ENCODE measurements around the gene BARHL1.

The BARHL1 gene

GRCh38 chr9:132610661-132611060 lies 28.3 kb downstream of the BARHL1 start:
- no peak for DNase-seq

DNA sequence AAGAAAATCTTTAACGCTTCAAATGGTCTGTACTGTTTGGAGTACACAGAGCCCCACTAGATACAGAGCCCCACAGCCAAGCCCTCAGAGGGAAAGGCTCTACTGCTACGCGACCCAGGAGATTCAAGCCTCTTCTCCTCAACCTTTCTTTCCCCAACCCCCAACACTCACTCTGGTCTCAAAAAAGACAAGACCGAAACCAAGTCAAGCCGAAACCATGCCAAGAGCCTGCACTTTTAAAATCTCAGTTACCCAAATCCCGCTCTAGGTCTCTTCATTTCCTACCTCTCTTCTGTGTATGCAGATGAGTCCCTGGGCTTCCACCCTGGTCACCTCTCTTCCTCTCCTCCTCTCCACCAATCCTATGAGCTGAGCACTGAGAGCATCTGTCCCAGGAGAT lies 31.9 kb downstream of the BARHL1 start:
- no peak for DNase-seq

- no peak for DNase-seq
These were observed 33.4 kb downstream of the BARHL1 start for GRCh38 chr9:132615774-132616173.

GRCh38 chr9:132616725-132617124 lies 34.3 kb downstream of the BARHL1 start:
- no peak for DNase-seq

DNA sequence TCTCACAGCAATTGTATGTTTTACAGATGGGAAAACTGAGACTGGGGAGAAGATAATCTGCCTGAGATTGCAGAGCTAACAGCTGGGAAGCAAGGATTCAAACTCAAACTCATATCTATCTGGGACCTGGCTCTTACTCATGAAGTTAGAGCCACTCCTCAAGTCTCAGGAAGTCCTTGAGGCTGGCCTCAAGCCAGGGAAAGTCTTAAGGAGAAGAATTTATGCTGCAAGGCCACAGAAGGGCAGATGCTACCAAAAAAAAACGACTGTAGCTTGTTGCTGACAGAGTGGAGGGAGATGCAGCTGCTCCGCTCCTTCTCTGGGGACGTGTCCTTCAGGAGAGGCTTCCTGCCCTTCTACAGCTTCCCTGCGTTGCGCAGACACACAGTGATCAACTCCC lies 39.8 kb downstream of the BARHL1 start:
- no peak for DNase-seq

- DNase-seq: no peak
These were observed 43.9 kb downstream of the BARHL1 start for GRCh38 chr9:132626285-132626684.

DNA sequence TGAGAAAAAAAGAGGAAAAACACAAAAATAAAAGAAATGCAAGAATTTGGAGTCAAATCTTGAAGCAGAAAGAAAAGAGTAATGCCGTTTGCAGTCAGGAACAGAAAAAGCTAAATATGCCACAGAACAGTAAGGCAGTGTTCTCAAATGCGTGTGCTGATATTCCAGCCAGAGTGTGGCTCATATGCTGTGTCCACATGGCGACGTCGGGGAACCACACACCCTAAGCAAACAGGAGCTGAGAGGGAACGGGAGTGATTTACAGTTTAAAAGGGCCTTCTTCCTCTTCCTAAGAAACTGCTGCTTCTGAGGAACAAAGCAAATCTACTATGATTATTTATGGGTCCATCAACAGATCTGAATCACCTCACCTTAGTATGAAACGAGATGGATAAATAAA lies 44.7 kb downstream of the BARHL1 start:
- no peak for DNase-seq

DNA sequence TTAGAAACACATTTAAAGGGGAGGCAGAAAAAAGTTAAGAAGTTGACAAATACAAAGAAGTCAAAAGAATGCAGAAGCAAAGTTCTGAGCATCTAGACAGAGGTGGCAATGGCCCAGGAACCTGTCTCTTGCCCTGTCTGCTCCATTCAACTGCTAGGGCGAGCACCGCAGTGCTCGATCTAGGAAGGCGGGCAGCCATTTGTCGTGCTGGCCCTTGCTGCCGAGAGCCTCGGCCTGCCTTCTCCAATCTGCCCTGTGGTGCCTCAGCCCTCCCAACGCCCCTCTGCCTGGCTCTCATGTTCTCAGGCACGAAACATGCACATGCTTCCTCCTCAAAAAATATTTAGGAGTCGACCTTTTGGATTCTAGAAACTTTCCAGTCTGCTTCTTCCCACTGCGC lies 45.2 kb downstream of the BARHL1 start:
- DNase-seq: no peak

- no peak for DNase-seq
These were observed 46.3 kb downstream of the BARHL1 start for GRCh38 chr9:132628746-132629145.

- no peak for DNase-seq
These were observed 47.7 kb downstream of the BARHL1 start for GRCh38 chr9:132630116-132630515.

DNA sequence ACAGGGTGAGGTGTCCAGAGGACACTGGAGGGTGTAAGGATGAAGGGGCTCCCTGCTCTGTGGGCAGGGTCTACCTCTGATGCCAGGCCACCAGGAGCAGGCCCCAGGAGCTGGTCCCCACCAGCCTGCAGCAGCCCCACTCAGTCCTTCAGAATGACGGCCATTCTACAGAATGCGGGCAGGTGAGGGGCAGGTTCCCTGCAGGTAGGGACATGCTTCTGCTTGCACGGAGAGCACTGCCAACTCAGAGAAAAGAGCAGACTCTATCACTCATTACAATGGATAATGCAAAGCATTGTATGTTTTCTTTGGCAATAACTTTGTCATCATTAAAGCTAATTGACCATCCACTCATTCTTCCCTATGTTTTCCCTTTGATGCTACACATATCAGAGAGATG lies 48.4 kb downstream of the BARHL1 start:
- DNase-seq: no peak

- DNase-seq: no peak
These were observed 48.9 kb downstream of the BARHL1 start for GRCh38 chr9:132631280-132631679.

DNA sequence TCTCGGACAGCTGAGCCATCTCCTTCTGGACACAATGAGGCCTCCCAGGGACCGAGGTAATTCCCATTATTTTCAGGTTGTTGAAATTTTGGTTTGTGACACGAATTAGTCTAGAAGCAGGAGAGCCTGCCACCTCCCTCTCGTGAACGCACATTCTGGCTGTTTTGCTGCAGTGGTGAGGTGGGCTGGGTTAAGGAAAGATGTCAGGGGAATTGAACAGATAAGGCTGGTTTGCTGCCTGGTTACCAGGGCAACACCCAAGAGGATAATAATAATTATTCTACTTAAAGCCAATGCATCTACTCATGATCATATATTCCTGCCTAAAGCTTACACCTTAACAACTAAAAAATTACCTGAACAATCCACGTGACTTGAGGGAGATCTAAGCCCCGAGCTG lies 49.3 kb downstream of the BARHL1 start:
- no peak for DNase-seq

DNA sequence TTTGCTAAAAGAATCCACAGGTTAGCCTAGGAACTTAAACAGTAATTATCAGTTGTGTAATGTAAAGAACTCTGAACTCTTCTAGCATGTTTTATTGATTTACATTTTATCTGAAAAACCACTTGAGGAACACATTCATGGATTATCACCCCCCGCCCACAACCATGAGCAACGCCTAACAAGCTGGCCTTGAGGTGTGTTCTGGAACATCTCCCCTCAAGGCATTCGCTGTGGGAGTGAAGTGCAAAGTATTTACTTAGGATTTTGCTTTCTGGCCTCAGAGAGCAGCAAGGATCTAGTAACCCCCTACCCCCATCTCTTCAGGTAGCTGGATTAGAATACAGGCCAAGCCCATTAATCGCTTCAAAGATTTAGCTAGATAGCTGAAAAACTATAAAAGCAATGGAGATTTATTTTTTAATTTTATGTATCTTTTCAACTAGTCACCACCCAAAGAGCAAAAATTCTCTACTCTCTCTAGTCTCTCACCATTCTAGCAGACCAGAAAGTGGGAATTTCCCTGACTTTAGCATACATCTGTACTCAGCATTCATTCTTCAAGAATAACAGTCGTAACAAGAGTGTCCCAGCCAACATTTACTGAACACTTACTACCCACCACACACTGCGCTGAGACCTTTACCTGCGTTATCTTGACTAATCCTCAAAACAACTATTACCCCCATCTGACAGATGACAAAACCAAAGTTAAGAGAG lies 50.2 kb downstream of the BARHL1 start:
- DNase-seq: no peak

DNA sequence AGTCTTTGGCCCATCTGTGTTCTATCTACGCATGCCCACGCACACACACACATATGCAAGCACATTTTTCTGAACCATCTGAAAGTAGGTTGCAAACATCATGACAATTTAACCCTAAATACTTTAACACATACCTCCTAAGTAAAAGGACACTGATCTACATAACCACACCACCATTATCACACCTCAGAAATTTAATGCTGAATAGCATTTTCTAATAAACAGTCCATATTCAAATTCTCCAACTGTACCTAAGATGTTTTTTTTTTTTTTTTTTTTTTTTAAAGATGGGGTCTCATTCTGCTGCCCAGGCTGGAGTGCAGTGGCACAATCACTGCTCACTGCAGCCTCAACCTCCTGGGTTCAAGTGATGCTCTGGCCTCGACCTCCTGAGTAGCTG lies 51.9 kb downstream of the BARHL1 start:
- no peak for DNase-seq

- DNase-seq: no peak
These were observed 54.9 kb downstream of the BARHL1 start for GRCh38 chr9:132637351-132637750.

DNA sequence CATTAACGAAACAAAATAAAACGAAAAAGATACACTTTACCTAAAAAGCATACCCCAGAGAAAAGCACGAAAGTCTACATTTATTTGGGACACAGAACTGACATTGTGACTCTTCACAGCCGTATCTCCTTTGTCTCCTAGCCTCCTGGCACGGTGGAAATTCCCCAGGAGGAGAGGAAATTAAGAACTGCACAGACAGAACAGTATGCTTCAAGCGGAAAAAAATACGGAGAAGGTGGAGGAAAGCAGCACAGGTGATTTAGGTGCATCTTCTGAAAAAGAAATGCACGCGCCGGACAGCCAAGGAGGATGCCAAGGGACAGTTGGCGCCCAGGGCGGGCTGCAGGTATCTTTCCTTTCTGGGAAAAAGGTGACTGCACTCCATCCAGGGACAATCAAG lies 55.4 kb downstream of the BARHL1 start:
- DNase-seq: no peak

- DNase-seq: no peak
These were observed 55.8 kb downstream of the BARHL1 start for GRCh38 chr9:132638240-132638639.

GRCh38 chr9:132639322-132639721 lies 56.9 kb downstream of the BARHL1 start:
- no peak for DNase-seq
